HFFc6 (cell line): Measurements from ENCODE around the gene USP1. TPM values are rescaled to one million over a fixed set of nuclear protein-coding genes. Genes with fewer than 3 reads are reported as not detected.

Experiments
- DNase-seq: peaks from one replicate; pipeline ENCODE4 v3.0.0-alpha.2; 2018
- H3K27ac Mint-ChIP-seq: 2 replicates; pipeline ENCODE4 v1.8.0; 2020; ENCODE audit warnings: mild to moderate bottlenecking, mixed read lengths
- H3K27me3 Mint-ChIP-seq: 2 replicates; pipeline ENCODE4 v1.8.0; 2021; ENCODE audit warnings: mild to moderate bottlenecking, moderate library complexity, mixed read lengths; ENCODE audit not compliant: insufficient read depth
- H3K36me3 Mint-ChIP-seq: 2 replicates; pipeline ENCODE4 v1.8.0; 2021; ENCODE audit warnings: low read depth, mixed read lengths
- H3K4me1 Mint-ChIP-seq: 2 replicates; pipeline ENCODE4 v1.8.0; 2020; ENCODE audit warnings: low read depth, mixed read lengths
- H3K4me3 Mint-ChIP-seq: 2 replicates; pipeline ENCODE4 v1.8.0; 2020; ENCODE audit warnings: mild to moderate bottlenecking, moderate library complexity, mixed read lengths
- H3K9me3 Mint-ChIP-seq: 2 replicates; pipeline ENCODE4 v1.8.0; 2020; ENCODE audit warnings: mild to moderate bottlenecking, mixed read lengths
- total RNA-seq, 6 experiments: library from RNA; stranded (reverse); fragmentation: NEBNext Ultra II Directional; extraction: Animal tissue kit (Norgen Biotek cat#: 25700); gene quantifications; 2 replicates in 1 of 6; 3 replicates in 5 of 6; pipeline ENCODE4 v1.2.3, GENCODE V29; 2021
- TF ChIP-seq, protein P1 (sequence below): fragments of 200-600 bp; sonication (generic); IDR thresholded peaks from 2 replicates; pipeline ENCODE4 v1.5.0; 2021; ENCODE audit warnings: antibody characterized with exemption, mild to moderate bottlenecking

USP1 gene
- total RNA-seq, 6 experiments from 2014 or later: 15.0 to 30.9 (median 28.3) TPM

DNA sequence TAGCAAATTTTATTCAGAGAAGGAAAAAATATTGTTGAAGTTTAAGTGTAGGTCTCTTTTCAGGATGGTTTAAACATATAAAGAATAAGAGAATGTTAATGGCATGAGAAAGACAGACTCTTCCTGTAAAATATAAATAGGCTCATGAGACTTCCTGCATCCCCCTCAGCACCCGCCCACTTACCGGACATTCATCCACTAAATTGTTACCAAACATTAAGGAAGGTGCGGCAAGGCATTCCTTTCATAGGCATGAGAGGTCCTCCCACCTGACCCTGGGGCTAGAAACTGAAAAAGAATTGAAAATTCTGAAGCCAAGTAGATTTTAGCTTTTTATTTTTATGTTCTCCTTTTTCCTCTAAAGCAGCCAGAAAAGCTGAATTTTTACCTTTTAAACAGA is 10.6 kb upstream of the USP1 start:
- Mint-ChIP-seq H3K36me3 (no peaks in the 10 kb centered on the region), H3K27ac (no peak overlapping the region), H3K4me3 (no peak overlapping the region), H3K27me3 (peaks cover 3% of the 10 kb centered on the region), H3K9me3 (no peaks in the 10 kb centered on the region), H3K4me1 (peaks cover 8% of the 10 kb centered on the region)
- TF ChIP-seq, protein P1, sequence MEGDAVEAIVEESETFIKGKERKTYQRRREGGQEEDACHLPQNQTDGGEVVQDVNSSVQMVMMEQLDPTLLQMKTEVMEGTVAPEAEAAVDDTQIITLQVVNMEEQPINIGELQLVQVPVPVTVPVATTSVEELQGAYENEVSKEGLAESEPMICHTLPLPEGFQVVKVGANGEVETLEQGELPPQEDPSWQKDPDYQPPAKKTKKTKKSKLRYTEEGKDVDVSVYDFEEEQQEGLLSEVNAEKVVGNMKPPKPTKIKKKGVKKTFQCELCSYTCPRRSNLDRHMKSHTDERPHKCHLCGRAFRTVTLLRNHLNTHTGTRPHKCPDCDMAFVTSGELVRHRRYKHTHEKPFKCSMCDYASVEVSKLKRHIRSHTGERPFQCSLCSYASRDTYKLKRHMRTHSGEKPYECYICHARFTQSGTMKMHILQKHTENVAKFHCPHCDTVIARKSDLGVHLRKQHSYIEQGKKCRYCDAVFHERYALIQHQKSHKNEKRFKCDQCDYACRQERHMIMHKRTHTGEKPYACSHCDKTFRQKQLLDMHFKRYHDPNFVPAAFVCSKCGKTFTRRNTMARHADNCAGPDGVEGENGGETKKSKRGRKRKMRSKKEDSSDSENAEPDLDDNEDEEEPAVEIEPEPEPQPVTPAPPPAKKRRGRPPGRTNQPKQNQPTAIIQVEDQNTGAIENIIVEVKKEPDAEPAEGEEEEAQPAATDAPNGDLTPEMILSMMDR: no peak
- DNase-seq: no peak

DNA sequence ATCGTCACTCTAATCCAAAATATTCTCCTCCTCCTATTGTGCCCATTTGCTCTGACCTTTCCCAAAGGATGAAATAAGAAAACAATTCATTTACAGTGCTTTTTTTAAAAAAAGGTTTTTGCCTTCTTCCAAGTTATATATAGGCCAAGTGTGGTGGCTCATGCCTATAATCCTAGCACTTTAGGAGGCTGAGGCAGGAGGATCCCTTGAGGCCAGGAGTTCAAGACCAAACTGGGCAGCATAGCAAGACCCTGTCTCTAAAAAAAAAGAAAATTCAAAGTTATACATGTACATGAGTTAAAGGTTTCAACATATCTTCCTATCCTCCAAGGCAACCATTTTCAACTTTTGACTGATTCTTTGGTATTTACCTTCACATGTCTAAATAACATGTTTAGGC is 10.1 kb upstream of the USP1 start:
- Mint-ChIP-seq H3K27me3 (peaks cover 6% of the 10 kb centered on the region), H3K27ac (no peak overlapping the region), H3K9me3 (no peaks in the 10 kb centered on the region)

DNA sequence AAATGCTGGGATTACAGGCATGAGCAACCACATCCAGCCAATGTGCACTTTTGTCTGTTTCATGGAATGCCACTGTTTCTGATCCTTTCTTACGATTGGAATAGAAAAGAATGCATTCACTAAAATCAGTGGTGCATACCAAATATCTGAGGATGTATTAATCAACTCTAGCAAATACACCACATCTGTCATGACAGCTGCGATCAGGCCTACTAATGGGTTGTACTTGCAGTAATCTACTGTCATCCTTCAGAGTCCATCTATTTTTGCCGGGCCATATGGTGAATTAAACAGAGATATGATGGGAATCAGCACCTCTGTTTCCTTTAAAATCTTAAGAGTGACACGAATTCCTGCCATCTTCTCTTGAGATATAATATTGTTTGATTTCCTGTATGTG is 8.5 kb upstream of the USP1 start:
- DNase-seq: no peak
- TF ChIP-seq, protein P1: no peak
- Mint-ChIP-seq H3K27ac (no peak overlapping the region), H3K9me3 (no peaks in the 10 kb centered on the region), H3K27me3 (peaks cover 6% of the 10 kb centered on the region), H3K4me3 (no peak overlapping the region), H3K4me1 (peaks cover 8% of the 10 kb centered on the region), H3K36me3 (no peaks in the 10 kb centered on the region)

More for the DNA sequence above, 10.1 kb upstream of the USP1 start:
- Mint-ChIP-seq H3K36me3 (no peaks in the 10 kb centered on the region), H3K4me3 (no peak overlapping the region), H3K4me1 (peaks cover 8% of the 10 kb centered on the region)
- DNase-seq: no peak
- TF ChIP-seq, protein P1: no peak

DNA sequence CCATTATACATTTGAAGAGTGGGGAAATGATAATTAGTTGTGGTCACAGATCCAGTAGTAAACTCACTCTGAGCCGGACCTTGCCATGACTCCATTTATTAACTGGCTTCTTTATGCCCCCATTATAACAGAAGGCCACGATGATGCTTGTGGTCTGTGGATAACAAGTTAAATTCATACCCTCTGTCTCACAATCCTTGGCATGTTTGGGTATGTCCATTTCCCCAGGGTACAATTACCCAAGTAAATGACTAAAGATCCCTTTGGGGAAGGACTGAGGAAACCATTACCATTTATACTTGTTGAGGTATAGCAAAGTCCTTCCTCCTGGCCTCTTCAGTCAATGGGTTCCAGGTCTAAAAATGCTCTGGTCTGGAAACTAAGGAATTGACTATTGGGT is 7.3 kb upstream of the USP1 start:
- no peaks in the 10 kb centered on the region for H3K36me3 Mint-ChIP-seq
- TF ChIP-seq, protein P1: no peak
- H3K4me3 Mint-ChIP-seq: no peak overlapping the region
- H3K27me3 Mint-ChIP-seq: peaks cover 6% of the 10 kb centered on the region
- no peak for DNase-seq
- no peak overlapping the region for H3K27ac Mint-ChIP-seq
- peaks cover 15% of the 10 kb centered on the region for H3K4me1 Mint-ChIP-seq
- H3K9me3 Mint-ChIP-seq: no peaks in the 10 kb centered on the region

DNA sequence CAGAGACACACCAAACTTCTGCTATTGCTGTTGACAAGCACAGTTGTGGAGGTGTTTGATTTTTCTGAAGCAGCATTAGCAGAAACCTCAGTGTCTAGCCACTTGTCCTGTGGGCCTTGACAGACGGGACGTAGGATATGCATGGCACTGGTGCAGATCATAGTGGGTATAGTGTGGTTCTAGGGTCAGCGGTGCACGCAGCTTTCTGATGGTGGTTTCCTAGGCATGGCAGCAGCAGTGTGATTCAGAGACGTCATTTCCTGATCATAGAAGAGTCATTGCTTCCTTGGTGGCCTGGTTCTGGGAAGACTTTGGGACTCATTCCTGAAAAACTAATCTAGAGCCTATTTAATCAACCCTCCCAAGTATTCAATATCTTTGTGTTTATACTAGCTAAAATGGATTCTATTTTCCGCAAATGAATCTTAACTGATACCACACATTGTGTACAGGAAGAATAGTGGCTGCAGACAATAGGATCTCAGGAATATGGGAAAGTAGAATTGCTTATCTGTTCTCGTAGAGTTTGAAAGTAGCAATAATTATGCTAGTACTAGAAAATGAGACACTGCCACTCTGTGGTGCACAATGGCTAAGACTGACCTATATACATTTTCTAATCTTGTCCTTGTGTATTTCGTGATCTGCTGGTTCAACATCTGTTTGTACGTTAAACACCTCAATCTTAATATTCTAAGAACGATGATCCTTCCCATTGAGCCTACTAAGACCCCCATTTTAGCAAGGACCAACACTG is 2.8 kb upstream of the USP1 start:
- TF ChIP-seq, protein P1: peak; percentile 50
- Mint-ChIP-seq H3K27me3 (peaks cover 7% of the 10 kb centered on the region), H3K4me3 (no peak overlapping the region; the same call in 1 of the 2 replicates), H3K9me3 (no peaks in the 10 kb centered on the region), H3K36me3 (peaks cover 15% of the 10 kb centered on the region), H3K27ac (no peak overlapping the region), H3K4me1 (peaks cover 33% of the 10 kb centered on the region)
- no peak for DNase-seq
